Endothelial cell of umbilical vein (primary cell): Measurements from ENCODE around the gene GCNT2. TPM values are rescaled to one million over a fixed set of nuclear protein-coding genes. Genes with fewer than 3 reads are reported as not detected.

ENCODE experiments used
- BruUV-seq: library from RNA; stranded (reverse); fragments of 400-500 nt; replicated peaks from 2 replicates; lab custom pipeline; 2021; lab: Mats Ljungman, UMichigan
- CTCF ChIA-PET: fragments of 300-600, 350-600 bp; sonication (Branson Sonifier 250); formaldehyde crosslinking; loops from one replicate; lab custom pipeline; 2021; ENCODE audit warnings: antibody characterized with exemption, inconsistent platforms; lab: Charles Lee
- POLR2A ChIA-PET: fragments of 300-600, 350-600 bp; sonication (Branson Sonifier 250); formaldehyde crosslinking; loops from one replicate; lab custom pipeline; 2021; ENCODE audit warnings: antibody characterized with exemption, inconsistent platforms; lab: Charles Lee
- DNase-seq: peaks from one replicate; pipeline ENCODE4 v3.0.0-alpha.2; 2011; ENCODE audit warnings: low read depth, low spot score
- FAIRE-seq: peaks from 2 replicates; lab custom pipeline; 2011; peaks lifted over from hg19 to GRCh38; lab: Jason Lieb, UNC
- H2AFZ ChIP-seq: 2 replicates; pipeline ENCODE4 v1.6.0; 2012; ENCODE audit warnings: low read depth, low read length, control low read depth, inconsistent platforms
- H3K27ac ChIP-seq: 2 replicates; pipeline ENCODE4 v1.5.1; 2011; ENCODE audit warnings: low read depth, mild to moderate bottlenecking, control low read depth, low read length, moderate library complexity; ENCODE audit not compliant: insufficient read depth
- H3K27me3 ChIP-seq, 2 experiments: 2 replicates each; pipeline versions ENCODE4 v1.6.0 to v1.6.1; 2011; ENCODE audit warnings: low read length in 2 of 2, mixed read lengths in 1 of 2; ENCODE audit not compliant: control insufficient read depth in 2 of 2, insufficient read depth in 2 of 2
- H3K36me3 ChIP-seq, 2 experiments: 2 replicates in 1 of 2; 3 replicates in 1 of 2; pipeline ENCODE4 v1.5.1; 2011; ENCODE audit warnings: low read length in 2 of 2, mild to moderate bottlenecking in 1 of 2, moderate library complexity in 1 of 2; ENCODE audit not compliant: control insufficient read depth in 2 of 2, insufficient read depth in 2 of 2; ENCODE audit errors: extremely low read depth in 1 of 2
- H3K4me1 ChIP-seq: 3 replicates; pipeline ENCODE4 v1.5.1; 2011; ENCODE audit warnings: mild to moderate bottlenecking, low read length; ENCODE audit not compliant: control insufficient read depth, insufficient read depth; ENCODE audit errors: extremely low read depth
- H3K4me2 ChIP-seq: 2 replicates; pipeline ENCODE4 v1.6.1; 2011; ENCODE audit warnings: low read length, control low read depth, mixed read lengths; ENCODE audit not compliant: insufficient read depth
- H3K4me3 ChIP-seq, 3 experiments: fragments of 200-600 bp in 1 of 3; sonication (generic), shearing (Covaris generic) in 1 of 3; replicated peaks in 1 of 3; 2 replicates each; pipeline ENCODE4 v1.5.1; 2011 to 2016; ENCODE audit warnings: control low read depth in 3 of 3, low read length in 3 of 3, mild to moderate bottlenecking in 2 of 3, inconsistent platforms in 1 of 3, low read depth in 1 of 3, moderate library complexity in 1 of 3; ENCODE audit not compliant: insufficient read depth in 1 of 3
- H3K79me2 ChIP-seq: 2 replicates; pipeline ENCODE4 v1.6.0; 2012; ENCODE audit warnings: low read length, inconsistent platforms; ENCODE audit not compliant: control insufficient read depth, insufficient read depth
- H3K9ac ChIP-seq: replicated peaks from 2 replicates; pipeline ENCODE3; 2011; ENCODE audit warnings: low read length, control low read depth; ENCODE audit not compliant: insufficient read depth; ENCODE audit errors: extremely low read depth
- H3K9me1 ChIP-seq: replicated peaks from 3 replicates; pipeline ENCODE4 v1.6.0; 2011; ENCODE audit warnings: mild to moderate bottlenecking, low read length; ENCODE audit not compliant: control insufficient read depth, insufficient read depth; ENCODE audit errors: extremely low read depth
- H3K9me3 ChIP-seq: replicated peaks from 2 replicates; pipeline ENCODE4 v1.5.1; 2012; ENCODE audit warnings: low read length, inconsistent platforms; ENCODE audit not compliant: control insufficient read depth, insufficient read depth
- H4K20me1 ChIP-seq: replicated peaks from 2 replicates; pipeline ENCODE3; 2011; ENCODE audit warnings: mild to moderate bottlenecking, low read length; ENCODE audit not compliant: control insufficient read depth, insufficient read depth; ENCODE audit errors: extremely low read depth
- EZH2 ChIP-seq: IDR thresholded peaks from 2 replicates; pipeline ENCODE4 v1.6.1; 2012; ENCODE audit warnings: borderline replicate concordance, low read depth, mild to moderate bottlenecking, moderate library complexity, low read length, inconsistent platforms; ENCODE audit not compliant: severe bottlenecking
- FOS ChIP-seq: IDR thresholded peaks from 2 replicates; pipeline ENCODE4 v1.6.1; 2011; ENCODE audit warnings: mild to moderate bottlenecking, low read length, moderate library complexity, borderline replicate concordance; ENCODE audit not compliant: insufficient read depth
- GATA2 ChIP-seq: IDR thresholded peaks from 2 replicates; pipeline ENCODE4 v1.7.0; 2011; ENCODE audit warnings: low read depth, mild to moderate bottlenecking, moderate library complexity, mixed read lengths, low read length; ENCODE audit not compliant: insufficient read length, insufficient read depth
- JUN ChIP-seq: IDR thresholded peaks from 2 replicates; pipeline ENCODE4 v1.6.1; 2011; ENCODE audit warnings: borderline replicate concordance, low read depth; ENCODE audit not compliant: insufficient read length, insufficient read depth
- MAX ChIP-seq: IDR thresholded peaks from 2 replicates; pipeline ENCODE4 v1.6.1; 2011; ENCODE audit not compliant: insufficient read depth, insufficient read length
- MYC ChIP-seq: IDR thresholded peaks from one replicate; pipeline ENCODE4 v1.6.1; 2011; ENCODE audit warnings: mild to moderate bottlenecking, low read depth, low read length
- POLR2A ChIP-seq: IDR thresholded peaks from 2 replicates; pipeline ENCODE4 v1.6.1; 2012; ENCODE audit warnings: low read depth, mild to moderate bottlenecking, control low read depth, low read length
- POLR2AphosphoS5 ChIP-seq: IDR thresholded peaks from 2 replicates; pipeline ENCODE4 v1.6.1; 2012; ENCODE audit warnings: low read depth, mild to moderate bottlenecking, control low read depth, low read length, moderate library complexity; ENCODE audit not compliant: insufficient read depth
- dilution Hi-C: fragments of 300-500 bp; cut with MboI; formaldehyde crosslinking; loops from one replicate; pipeline ENCODE4 v1.15.0; 2019; ENCODE audit warnings: low sequenced_read_pairs; ENCODE audit not compliant: extremely low pct_ligation_motif_present
- intact Hi-C: fragments of 100-400 bp; cut with micrococcal nuclease; formaldehyde crosslinking; loops from one replicate; pipeline ENCODE4 v1.10.0; 2022
- polyA plus RNA-seq, 4 experiments: library from polyadenylated mRNA; depleted of rRNA in 3 of 4; stranded (reverse) in 3 of 4; unstranded in 1 of 4; fragments of >200 nt; gene quantifications; 2 replicates each; pipeline versions ENCODE4 v1.2.1 to v1.2.3, GENCODE V29; 2011 to 2012; ENCODE audit warnings: missing spikeins in 1 of 4
- total RNA-seq: library from RNA; stranded (reverse); gene quantifications from 2 replicates; pipeline ENCODE4 v1.2.3, GENCODE V29; 2021
- TF ChIP-seq, protein P1 (sequence below), 2 donors: IDR thresholded peaks; 1 replicate in 1 of 2; 2 replicates in 1 of 2; pipeline ENCODE4 v1.5.1; 2011; ENCODE audit warnings: low read length in 2 of 2, mild to moderate bottlenecking in 2 of 2, moderate library complexity in 2 of 2, control low read depth in 1 of 2, inconsistent platforms in 1 of 2, low read depth in 1 of 2; ENCODE audit not compliant: insufficient read depth in 1 of 2; ENCODE audit errors: extremely low read depth in 1 of 2

GCNT2 gene
- total and polyA plus RNA-seq, 2 donors (not counting 3 experiments of a cell fraction or from before 2014, with no cell fraction given): 3.8 to 10.9 TPM

DNA sequence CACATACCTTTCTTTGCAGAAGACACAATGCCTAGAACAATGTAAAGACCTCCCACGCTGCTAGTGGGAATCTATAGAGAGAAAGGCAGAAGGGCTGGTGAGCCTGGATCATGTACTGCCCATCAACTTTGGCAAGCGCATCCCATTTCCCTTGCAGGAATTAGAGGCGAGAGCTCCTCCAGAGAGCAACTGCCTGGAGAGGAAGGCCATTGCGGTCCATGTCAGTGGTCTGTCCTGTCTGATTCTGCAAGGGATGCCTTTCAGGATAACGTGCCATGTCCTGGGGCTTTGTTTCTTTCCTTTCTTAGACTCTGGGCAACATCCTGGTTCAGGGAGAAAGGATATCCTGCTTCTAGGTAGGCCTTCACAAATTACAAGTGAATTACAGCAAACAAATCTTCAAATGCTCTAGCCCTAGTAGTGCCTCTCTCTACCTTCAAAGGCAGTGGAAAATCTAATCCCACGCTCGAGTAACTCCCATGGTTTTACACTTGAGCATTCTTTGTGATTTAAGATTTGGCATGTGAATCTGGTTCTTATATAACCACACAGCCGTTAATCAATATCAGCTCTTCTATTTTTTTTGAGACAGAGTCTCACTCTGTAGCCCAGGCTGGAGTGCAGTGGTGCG, 38.5 kb downstream of the GCNT2 start:
- Histone ChIP-seq H3K4me1 (peaks cover 22% of the 10 kb centered on the region), H2AFZ (no peak overlapping the region), H3K4me2 (no peak overlapping the region), H3K9me3 (no peaks in the 10 kb centered on the region), H3K27me3 (no peaks in the 10 kb centered on the region), H3K9ac (no peak overlapping the region), H3K36me3 (no peaks in the 10 kb centered on the region), H3K79me2 (no peaks in the 10 kb centered on the region), H3K9me1 (no peaks in the 10 kb centered on the region), H3K27ac (no peak overlapping the region), H3K4me3 (no peak overlapping the region), H4K20me1 (no peaks in the 10 kb centered on the region)
- no TSS peak for BruUV-seq
- ChIA-PET CTCF (no interaction called here), POLR2A (no interaction called here)
- DNase-seq (peak; percentile 12), FAIRE-seq (no peak)
- intact Hi-C loops: no loop called here
- TF ChIP-seq MYC (no peak), POLR2AphosphoS5 (no peak), FOS (no peak), MAX (no peak), POLR2A (no peak), EZH2 (no peak), JUN (no peak), GATA2 (no peak)
- TF ChIP-seq, protein P1, sequence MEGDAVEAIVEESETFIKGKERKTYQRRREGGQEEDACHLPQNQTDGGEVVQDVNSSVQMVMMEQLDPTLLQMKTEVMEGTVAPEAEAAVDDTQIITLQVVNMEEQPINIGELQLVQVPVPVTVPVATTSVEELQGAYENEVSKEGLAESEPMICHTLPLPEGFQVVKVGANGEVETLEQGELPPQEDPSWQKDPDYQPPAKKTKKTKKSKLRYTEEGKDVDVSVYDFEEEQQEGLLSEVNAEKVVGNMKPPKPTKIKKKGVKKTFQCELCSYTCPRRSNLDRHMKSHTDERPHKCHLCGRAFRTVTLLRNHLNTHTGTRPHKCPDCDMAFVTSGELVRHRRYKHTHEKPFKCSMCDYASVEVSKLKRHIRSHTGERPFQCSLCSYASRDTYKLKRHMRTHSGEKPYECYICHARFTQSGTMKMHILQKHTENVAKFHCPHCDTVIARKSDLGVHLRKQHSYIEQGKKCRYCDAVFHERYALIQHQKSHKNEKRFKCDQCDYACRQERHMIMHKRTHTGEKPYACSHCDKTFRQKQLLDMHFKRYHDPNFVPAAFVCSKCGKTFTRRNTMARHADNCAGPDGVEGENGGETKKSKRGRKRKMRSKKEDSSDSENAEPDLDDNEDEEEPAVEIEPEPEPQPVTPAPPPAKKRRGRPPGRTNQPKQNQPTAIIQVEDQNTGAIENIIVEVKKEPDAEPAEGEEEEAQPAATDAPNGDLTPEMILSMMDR (IDR thresholded peaks at IDR 0.05; ENCODE audit: extremely low read depth in 1 of 2, insufficient read depth in 1 of 2, low read depth in 1 of 2, low read length in 2 of 2): no peak
- dilution Hi-C loops: no loop called here
